Measurements from ENCODE around the gene COPZ1. TPM values are rescaled to one million over a fixed set of nuclear protein-coding genes. Genes with fewer than 3 reads are reported as not detected.
A peak's percentile ranks its signal among the peaks of the same experiment; 100 is the strongest.

The COPZ1 gene
- total and polyA plus RNA-seq, 9 of the 15 experiments (the other 6 are each of a cell fraction or from before 2014, with no cell fraction given) = 137 to 487 (median 233) TPM

- Histone ChIP-seq H3K4me3 (no peak within 1 kb of the TSS), H3K27ac (ENCODE audit: extremely low read depth, low read depth, low read length) (peak within 1 kb of the TSS; percentile 53), H3K36me3 (ENCODE audit: control insufficient read depth, insufficient read depth, low read length) (peaks cover 69% of the 10 kb centered on the region), H3K27me3 (ENCODE audit: control insufficient read depth in 2 of 2, insufficient read depth in 2 of 2, low read length in 2 of 2) (no peaks in the 10 kb centered on the region), H3K4me1 (replicated peaks in 1 of 2; ENCODE audit: control insufficient read depth in 2 of 2, insufficient read depth in 2 of 2, low read length in 2 of 2) (peaks cover 61 to 62% of the 10 kb centered on the region in 2 experiments), H3K9me3 (replicated peaks; ENCODE audit: control insufficient read depth, insufficient read depth, low read depth, low read length) (no peaks in the 10 kb centered on the region), H4K20me1 (replicated peaks; ENCODE audit: control insufficient read depth, insufficient read depth, low read length) (peaks cover under 1% of the 10 kb centered on the region; the same call in 1 of the 2 replicates), H2AFZ (ENCODE audit: low read depth, low read length) (no peak within 1 kb of the TSS), H3K9me1 (ENCODE audit: control insufficient read depth, insufficient read depth, low read length) (no peaks in the 10 kb centered on the region), H3K9ac (ENCODE audit: insufficient read depth in 1 of 2, low read depth in 2 of 2, low read length in 2 of 2) (peak within 1 kb of the TSS; percentile 6 to 90; a peak in 3 of 4 replicates), H3K79me2 (ENCODE audit: control insufficient read depth, insufficient read depth, low read length) (peaks cover 72% of the 10 kb centered on the region), H3K4me2 (ENCODE audit: insufficient read depth, low read length) (peak within 1 kb of the TSS; percentile 19; the same call in 1 of the 2 replicates)
- intact Hi-C loops (cut with micrococcal nuclease) (no loop called here), in situ Hi-C loops (cut with MboI) (no loop called here)
- DNase-seq (ENCODE audit: extremely low read depth in 1 of 4, low spot score in 3 of 4) (no peak), ATAC-seq (no peak), FAIRE-seq (no peak)
- TF ChIP-seq, protein P1, sequence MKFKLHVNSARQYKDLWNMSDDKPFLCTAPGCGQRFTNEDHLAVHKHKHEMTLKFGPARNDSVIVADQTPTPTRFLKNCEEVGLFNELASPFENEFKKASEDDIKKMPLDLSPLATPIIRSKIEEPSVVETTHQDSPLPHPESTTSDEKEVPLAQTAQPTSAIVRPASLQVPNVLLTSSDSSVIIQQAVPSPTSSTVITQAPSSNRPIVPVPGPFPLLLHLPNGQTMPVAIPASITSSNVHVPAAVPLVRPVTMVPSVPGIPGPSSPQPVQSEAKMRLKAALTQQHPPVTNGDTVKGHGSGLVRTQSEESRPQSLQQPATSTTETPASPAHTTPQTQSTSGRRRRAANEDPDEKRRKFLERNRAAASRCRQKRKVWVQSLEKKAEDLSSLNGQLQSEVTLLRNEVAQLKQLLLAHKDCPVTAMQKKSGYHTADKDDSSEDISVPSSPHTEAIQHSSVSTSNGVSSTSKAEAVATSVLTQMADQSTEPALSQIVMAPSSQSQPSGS (CRISPR knock-in tag; IDR thresholded peaks at IDR 0.05) = no peak
- TF ChIP-seq PRDM10 (IDR thresholded peaks at IDR 0.05; ENCODE audit: partially characterized antibody) (peak; percentile 83), ZNF444 (CRISPR knock-in tag; IDR thresholded peaks at IDR 0.05) (no peak), SPI1 (IDR thresholded peaks at IDR 0.05; ENCODE audit: borderline replicate concordance, low read depth, low read length) (peak; percentile 93), OTX1 (CRISPR knock-in tag; IDR thresholded peaks at IDR 0.05) (no peak), VEZF1 (CRISPR knock-in tag; IDR thresholded peaks at IDR 0.05) (peak; percentile 49), RBFOX2 (IDR thresholded peaks at IDR 0.05; ENCODE audit: low read depth, low read length) (peak; percentile 3; the same call in 1 of the 2 replicates), GABPB1 (CRISPR knock-in tag; IDR thresholded peaks at IDR 0.05) (0 out of 2 replicates have a peak, but pooled peaks have one; percentile 28), SNIP1 (IDR thresholded peaks at IDR 0.05; ENCODE audit: low read depth) (no peak), YY1 (IDR thresholded peaks at IDR 0.05; ENCODE audit: borderline replicate concordance in 1 of 3, control insufficient read depth in 1 of 3, extremely low read depth in 1 of 3, insufficient read depth in 3 of 3, insufficient read length in 1 of 3, insufficient replicate concordance in 2 of 3, low read depth in 1 of 3, low read length in 2 of 3) (peak in 1 of 3 experiments; percentile 20)
- 87% methylated on average over 1 of the region's 1 CpG for WGBS (ENCODE audit: insufficient coverage, low coverage, missing lambda C conversion rate)
- POLR2A ChIA-PET = interaction anchor here (0.6 to 1.1 kb wide), 6 partner anchors 9 to 1540 kb away, joined by 3 to 5 read pairs (median 3); no protein-coding TSS in a partner anchor
- CTCF ChIA-PET (ENCODE audit: low intra/inter-chr PET ratio) = no interaction called here
- no TSS peak for BruUV-seq (replicated peaks)
Observed at GRCh38 chr12:54384591-54385041, 59.7 kb downstream of the COPZ1 start, which contains the start of gene ZNF385A. Gene ZNF385A, minus strand, starts transcription at chr12:54384733. Its CDS starts 219 bp downstream, at chr12:54384514.
